HG02885 (cell line): ENCODE data around the gene LRRC10.
A peak's percentile ranks its signal among the peaks of the same experiment; 100 is the strongest.

Source experiments
- ATAC-seq: cut with Tn5 transposase; IDR thresholded peaks from one replicate; pipeline ENCODE4 v1.9.1; 2021; ENCODE audit warnings: mild to moderate bottlenecking; ENCODE audit not compliant: unreplicated experiment, poor library complexity

LRRC10 gene

GRCh38 chr12:69610729-69611128 is at the start of gene LRRC10:
TSS of gene LRRC10 (minus strand) at chr12:69610907. CDS start at chr12:69610838, 69 bp downstream.
- no peak for ATAC-seq

- ATAC-seq = no peak
Measured at GRCh38 chr12:69660164-69660863, 49.6 kb upstream of the LRRC10 start.

GRCh38 chr12:69658203-69658602 is 47.5 kb upstream of the LRRC10 start:
- ATAC-seq = no peak

GRCh38 chr12:69657376-69658137 is 46.9 kb upstream of the LRRC10 start:
- ATAC-seq = no peak

- ATAC-seq = no peak
Measured at GRCh38 chr12:69655616-69656340, 45.1 kb upstream of the LRRC10 start.

- no peak for ATAC-seq
Measured at GRCh38 chr12:69653703-69654102, 43.0 kb upstream of the LRRC10 start.

- no peak for ATAC-seq
Measured at GRCh38 chr12:69651922-69652321, 41.2 kb upstream of the LRRC10 start.

- no peak for ATAC-seq
Measured at GRCh38 chr12:69649529-69649928, 38.8 kb upstream of the LRRC10 start.

GRCh38 chr12:69648476-69648875 is 37.8 kb upstream of the LRRC10 start:
- no peak for ATAC-seq

- no peak for ATAC-seq
Measured at GRCh38 chr12:69647178-69647577, 36.5 kb upstream of the LRRC10 start.

GRCh38 chr12:69645031-69645430 is 34.3 kb upstream of the LRRC10 start:
- no peak for ATAC-seq

GRCh38 chr12:69644511-69644910 is 33.8 kb upstream of the LRRC10 start:
- ATAC-seq = no peak

GRCh38 chr12:69642531-69642930 is 31.8 kb upstream of the LRRC10 start:
- no peak for ATAC-seq

- ATAC-seq = no peak
Measured at GRCh38 chr12:69641546-69641945, 30.8 kb upstream of the LRRC10 start.

GRCh38 chr12:69639400-69640016 is 28.8 kb upstream of the LRRC10 start:
- peak; percentile 95 for ATAC-seq

- no peak for ATAC-seq
Measured at GRCh38 chr12:69633061-69633460, 22.4 kb upstream of the LRRC10 start.

- ATAC-seq = no peak
Measured at GRCh38 chr12:69630191-69630590, 19.5 kb upstream of the LRRC10 start.

- no peak for ATAC-seq
Measured at GRCh38 chr12:69627501-69627900, 16.8 kb upstream of the LRRC10 start.

- no peak for ATAC-seq
Measured at GRCh38 chr12:69623970-69624369, 13.3 kb upstream of the LRRC10 start.

- no peak for ATAC-seq
Measured at GRCh38 chr12:69621551-69621950, 10.8 kb upstream of the LRRC10 start.

- no peak for ATAC-seq
Measured at GRCh38 chr12:69620921-69621320, 10.2 kb upstream of the LRRC10 start.
